GDM1 (cell line): ENCODE measurements around the gene CEBPG.

ENCODE experiments used
- DNase-seq: peaks from one replicate; lab custom pipeline; 2025; lab: John Stamatoyannopoulos, UW

Gene CEBPG

DNA sequence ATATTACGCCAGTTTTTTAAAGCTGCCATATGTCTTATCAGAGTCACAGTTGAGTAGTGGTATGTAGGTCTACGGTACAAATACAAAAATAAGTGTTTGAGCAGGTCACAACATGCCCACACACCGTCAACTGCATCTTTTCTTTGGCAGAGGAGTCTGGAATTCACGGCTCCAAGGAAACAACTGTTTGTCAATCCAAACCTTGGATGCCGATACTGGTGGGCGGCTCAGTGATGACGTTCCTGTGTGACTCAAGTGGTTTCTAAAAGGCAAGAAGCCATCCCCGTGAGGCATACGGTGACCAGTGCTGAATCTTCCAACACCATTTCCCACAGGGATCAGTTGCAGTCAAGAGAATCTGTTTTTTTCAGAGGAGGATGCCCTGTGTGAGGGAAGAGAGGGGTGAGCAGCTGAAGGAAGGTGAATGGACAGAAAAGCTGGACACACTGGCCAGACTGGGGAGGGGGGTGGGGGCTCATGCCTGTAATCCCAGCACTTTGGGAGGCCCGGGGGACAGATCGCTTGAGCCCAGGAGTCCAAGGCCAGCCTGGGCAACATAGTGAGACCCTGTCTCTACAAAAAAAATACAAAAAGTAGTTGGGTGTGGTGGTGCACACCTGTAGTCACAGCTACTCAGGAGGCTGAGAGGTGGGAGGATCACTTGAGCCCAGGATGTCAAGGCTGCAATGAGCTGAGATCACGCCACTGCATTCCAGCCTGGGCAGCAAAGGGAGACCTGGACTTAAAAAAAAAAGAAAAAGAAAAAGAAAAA lies 22.8 kb upstream of the CEBPG start:
- no peak for DNase-seq

DNA sequence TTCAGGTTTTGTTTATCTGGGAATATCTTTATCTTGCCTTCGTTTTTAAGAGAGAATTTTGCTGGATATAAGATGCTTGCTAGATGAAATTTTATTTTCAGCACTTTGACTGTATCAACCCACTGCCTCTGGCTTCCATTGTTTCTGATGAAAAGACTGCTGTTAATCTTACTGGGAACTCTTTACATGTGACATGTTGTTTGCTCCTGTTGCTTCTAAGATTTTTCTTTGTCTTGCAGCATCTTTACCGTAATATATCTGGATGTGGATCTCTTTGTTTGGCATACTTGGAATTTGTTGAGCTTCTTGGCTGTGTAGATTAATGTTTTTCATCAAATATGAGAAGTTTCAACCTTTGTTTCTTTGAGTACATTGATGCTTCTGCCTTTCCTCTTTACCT lies 18.0 kb upstream of the CEBPG start:
- no peak for DNase-seq

DNA sequence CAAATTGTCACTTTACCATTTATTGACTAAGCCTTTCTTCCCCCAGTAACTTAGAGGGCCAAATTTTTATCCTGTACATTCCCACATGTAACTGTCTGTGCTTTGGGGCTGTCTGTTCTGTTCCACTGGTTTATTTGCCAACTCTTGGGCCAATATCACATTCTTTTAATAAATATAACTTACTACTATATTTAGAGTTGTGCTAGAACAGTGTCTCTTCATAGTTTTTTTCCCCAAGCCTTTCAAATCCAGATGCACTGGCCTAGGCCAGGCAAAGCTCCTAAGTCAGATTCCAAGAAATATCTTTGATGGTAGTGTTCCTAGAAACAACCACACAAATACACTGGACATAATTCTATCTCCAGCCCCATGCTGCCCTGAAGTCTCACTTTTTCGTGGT lies 16.0 kb upstream of the CEBPG start:
- no peak for DNase-seq

DNA sequence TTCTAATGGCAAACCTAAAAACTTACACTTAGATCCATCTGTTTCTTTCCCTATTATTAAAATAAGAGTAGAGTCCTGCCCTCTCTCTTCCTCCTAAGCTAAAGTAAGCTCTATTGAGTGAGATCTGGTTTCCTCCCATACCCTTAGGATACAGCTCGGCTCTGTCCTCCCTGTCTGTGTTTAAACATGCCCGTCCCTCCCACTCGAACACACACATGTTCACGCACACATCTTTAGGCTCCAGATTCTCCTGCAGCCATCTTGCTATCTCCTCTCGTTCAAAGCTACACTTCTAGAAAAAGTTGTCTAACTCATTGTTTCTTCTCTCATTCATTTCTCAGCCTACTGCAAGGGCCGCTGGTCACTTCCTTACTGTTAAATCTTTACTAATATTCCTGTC lies 15.1 kb upstream of the CEBPG start:
- no peak for DNase-seq

DNA sequence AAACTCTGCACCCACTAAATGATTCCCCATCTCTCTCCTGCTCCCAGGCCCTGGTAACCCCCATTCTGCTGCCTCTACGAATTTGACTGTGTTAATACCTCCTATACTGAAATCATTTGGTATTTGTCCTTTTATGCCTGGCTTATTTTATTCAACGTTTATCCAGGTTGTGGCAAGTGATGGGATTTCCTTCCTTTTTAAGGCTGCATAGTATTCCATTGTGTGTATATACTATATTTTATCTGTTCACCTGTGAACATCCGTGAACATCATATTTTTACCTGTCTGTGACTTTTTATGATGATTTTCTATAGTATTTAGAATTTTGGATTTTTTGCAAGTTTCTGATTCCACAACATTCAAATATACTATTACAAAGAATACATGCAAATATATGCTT lies 13.9 kb upstream of the CEBPG start:
- no peak for DNase-seq

DNA sequence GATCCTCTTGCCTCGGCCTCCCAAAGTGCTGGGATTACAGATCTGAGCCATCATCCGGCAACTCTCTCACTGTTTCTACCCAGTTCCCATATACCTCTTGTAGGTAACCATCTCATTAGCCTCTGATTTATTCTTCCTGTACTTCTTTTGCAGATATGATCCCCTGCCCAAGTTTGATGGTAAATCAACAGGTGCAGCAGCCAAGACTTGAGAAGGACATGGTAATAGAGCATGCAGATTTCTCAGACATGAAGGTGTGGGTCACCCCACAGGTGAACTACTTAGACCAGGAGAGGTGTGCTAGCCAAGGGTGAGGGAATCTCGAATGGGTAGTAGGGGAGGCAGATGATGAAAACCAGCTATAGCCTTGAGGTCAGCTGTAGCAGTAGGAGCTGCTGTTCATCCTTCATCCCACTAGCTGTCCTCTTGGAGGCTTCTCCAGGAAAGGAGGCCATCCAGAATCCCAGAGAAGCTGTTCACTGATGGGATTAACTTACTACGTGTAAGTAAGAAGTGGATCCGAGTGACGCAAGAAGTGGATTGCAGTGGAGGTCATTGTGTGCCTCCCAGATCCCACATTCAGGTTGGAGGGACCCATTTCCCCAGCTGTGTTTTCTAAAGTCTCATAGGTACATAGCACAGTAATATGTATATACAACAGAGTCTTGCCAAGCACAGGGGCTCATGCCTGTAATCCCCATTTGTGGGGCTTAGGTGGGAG lies 10.8 kb upstream of the CEBPG start:
- DNase-seq: no peak

DNA sequence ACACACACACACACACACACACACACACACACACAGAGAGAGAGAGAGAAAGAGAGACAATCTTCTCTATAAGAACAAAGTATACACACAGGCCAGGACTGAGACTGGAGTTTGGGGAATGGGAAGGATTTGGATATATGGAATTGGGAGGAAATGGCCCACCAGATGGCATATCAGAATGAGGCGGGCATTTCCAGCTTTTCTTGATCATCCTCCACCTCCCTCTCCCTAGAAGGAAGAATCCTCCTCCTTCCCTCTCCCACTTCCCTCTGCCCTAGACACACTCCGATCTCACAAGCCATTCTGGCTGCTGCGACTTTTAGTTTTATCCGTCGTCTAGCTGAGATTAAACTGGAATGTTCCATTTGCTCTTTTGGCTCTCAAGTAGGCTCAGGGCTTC lies 10.0 kb upstream of the CEBPG start:
- DNase-seq: no peak

DNA sequence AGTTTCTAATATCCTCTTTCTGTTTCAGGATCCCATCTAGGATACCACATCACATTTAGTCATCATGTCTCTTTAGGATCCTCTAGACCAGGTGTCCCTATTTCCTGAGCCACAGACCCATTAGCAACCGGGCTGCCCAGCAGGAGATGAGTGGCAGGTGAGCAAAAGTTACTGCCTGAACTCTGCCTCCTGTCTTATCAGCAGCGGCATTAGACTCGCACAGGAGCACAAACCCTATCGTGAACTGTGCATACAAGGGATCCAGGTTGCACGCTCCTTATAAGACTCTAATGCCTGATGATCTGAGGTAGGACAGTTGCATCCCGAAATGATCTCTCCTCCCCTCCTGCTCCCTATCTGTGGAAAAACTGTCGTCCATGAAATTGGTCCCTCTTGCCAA lies 7.8 kb upstream of the CEBPG start:
- DNase-seq: no peak

DNA sequence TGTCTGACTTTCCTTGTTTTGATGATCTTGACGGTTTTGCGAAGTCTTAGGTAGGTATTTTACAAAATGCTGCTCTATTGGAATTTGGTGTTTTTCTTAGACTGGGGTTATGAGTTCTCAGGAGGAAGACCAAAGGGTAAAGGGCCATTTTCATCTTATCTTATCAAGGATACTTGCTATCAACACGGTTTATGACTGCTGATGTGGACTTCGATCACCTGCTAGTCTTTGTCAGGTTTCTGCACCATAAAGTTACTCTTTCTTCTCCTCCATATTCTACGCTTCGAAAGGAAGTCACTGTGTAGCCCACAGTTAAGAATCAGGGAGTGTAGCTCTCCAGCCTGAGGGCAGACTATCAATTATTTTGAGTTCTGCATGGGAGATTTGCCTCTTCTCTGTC lies 7.4 kb upstream of the CEBPG start:
- DNase-seq: no peak

DNA sequence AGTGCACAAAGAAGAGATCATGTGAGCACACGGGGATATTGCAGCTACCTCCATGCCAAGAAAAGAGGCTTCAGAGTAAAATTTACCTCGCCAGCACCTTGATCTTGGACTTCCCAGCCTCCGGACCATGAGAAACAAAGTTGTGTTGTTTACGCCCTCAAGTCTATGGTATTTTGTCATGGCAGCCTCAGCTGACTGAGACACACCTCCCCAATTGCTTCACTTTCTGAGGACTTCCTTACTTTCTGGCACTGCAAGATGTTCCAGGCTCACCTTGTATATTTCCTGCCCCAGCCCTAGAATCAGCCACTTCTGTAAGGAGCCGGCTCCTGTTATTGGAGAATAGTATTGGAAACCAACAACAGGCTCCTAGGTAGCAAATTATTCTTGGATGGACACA lies 6.6 kb upstream of the CEBPG start:
- DNase-seq: no peak

DNA sequence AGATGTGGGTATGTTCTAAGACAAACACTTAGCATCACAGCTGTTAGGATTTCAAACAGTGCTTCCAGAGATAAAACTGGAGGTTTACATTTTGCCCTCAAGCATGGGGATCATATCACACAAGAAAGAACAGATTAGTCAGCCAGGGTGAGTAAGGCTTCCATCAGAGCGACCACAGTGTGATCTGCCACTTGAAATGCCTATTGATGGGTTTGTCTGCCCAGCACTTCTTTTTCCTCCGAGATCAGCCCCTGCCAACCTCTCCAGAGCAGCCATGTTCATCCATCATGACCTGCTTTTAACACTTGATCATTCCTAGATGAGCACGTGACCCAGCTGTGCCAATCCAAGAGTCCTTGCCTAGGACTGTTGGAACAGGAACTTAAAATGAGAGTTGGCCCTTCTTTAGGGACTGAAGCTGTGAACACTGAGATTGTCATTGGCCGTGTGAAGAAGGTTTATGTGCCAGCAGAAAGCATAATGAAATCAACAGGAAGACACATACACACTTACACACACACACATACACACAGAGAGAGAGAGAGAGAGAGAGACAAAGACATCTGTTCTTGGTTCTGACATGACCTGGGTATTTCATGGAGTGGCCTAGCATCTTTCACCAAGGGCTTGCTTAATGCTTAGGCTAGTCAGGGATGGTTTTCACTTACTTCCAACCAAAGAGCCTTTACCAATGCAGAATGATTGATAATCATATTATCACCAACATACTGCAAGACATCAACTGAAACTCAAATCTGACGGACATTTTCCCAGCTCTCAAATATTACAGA lies 5.2 kb upstream of the CEBPG start:
- no peak for DNase-seq

DNA sequence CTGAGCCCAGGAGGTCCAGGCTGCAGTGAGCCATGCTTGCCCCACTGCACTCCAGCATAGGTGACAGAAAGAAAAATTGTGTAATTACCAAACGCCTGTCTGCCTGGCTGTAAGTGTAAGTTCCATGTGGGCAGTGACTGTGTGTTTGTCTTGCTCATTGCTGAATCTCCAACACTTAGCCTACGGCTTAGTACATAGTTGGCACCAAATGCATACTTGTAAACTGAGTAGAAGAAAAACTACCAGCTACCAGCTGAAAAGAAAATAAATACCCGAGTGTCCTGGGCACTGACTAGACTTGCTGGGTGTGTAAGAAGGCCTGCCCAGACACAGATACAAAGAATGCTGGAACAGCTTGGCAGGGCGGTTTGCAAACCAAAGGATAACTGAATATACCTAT lies 2.7 kb upstream of the CEBPG start:
- DNase-seq: no peak

DNA sequence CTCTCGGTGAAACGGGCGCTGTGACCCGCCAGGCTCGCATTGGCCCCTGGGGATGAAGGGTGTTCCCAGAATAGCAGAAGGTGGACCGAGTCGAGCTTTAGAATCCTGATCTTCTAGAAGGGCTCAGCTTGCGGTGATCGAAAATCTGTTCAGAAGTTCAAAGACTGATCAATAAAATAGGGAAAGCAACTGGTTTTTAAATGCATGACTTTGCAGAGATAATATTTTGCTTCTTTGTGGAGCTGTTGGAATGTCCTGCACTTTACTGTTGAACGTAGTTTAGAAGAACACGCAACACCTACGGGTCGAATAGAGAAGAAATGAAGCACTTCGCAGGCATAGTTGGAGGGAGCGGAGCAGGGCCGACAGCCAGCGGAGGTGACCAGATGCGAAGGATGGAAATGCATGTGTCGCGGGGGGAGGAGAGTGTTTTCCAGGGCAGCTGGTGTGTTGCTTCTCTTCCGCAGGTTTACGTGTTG lies 766 bp downstream of the CEBPG start:
- no peak for DNase-seq

DNA sequence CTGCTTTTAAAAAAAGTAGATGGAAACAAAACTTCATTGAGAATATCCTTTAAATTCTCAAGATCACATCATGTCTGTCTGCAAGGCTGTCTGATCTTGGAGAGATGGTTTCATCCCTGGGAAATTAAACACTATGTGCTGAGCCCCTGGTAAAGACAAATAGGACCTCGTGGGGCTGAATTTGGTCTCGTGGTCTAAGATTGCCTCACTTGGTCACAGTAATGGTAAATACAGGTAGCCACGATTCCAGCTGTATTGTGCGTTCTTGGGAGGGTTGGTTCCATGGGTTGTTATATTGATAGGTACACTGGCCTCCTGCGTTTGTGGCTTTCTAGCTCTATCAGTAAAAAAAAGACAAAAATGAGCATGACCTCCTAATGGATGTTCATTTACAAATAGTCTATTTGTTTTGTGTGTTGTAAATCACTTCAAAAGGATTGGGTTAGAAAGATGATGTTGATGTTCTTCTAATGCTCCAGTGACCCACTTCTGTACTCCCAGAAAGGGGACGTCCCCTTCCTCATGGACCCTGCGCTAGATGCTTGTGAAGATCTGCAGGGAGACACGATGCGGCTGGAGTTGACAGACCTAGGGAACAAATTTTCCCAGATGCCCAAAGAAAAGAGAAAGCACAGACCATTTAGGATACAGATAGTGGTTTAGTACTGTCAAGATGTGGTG lies 1.8 kb downstream of the CEBPG start:
- DNase-seq: no peak

DNA sequence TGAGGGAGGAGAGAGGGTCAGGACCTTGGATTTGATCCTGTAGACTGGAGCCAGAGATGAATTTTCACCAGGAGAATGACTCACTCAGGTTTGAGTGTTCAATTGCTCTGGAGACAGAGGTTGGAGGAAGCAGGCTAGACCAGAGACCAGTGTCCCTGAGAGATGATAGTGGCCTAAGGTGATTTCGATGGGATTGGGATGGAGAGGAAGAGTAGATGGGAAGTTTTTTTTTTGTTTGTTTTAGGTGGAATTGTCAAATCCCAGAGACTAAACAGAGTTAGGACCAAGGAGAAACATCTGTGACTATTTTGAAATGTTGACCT lies 2.3 kb downstream of the CEBPG start:
- no peak for DNase-seq

DNA sequence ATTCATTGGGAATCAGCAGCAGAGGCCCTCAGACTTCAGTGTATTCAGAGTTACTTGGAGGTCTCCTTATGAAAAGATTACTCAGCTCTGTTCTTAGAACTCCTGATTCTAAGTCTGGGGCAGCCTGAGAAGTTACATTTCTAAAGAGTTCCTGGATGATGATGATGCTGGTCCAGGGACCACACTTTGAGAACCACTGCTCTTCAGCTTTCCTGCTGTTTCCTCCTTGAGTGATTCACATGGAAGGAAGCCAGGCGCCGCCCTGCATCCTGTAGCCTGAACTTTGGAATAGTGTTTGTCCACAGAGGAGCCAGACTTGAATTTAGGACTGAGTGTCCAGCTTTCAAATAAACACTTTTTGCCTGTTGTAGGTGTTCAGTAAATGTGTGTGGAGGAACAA lies 2.9 kb downstream of the CEBPG start:
- DNase-seq: no peak

DNA sequence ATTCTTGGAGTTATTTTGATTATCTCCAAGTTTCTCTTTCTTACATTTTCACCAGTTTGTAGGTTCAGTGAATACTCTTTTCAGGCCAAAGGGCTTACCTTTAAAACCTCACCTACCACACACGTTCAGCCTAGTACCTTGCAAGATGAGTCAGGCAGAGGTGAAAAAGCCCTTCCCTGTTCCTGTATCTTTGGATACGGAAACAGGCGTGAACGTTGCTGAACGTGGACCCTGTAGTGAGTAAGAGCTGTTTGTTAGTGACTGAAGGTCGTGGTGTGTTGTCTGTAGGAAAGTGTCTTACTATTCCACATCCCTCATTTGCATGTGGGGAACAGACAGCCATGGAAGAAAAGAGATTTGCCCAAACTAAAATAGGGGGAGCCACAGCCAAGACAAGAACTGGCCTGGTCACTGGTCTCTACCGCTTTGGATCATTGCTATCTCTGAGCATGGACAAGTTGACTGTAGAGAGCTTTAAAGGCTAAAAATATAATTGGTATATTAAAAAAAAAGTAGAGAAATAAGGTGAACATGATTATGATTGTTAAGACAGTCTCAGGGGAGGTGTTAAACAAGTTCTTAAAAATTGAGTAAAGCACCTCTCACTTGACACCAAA lies 3.5 kb downstream of the CEBPG start:
- DNase-seq: no peak

DNA sequence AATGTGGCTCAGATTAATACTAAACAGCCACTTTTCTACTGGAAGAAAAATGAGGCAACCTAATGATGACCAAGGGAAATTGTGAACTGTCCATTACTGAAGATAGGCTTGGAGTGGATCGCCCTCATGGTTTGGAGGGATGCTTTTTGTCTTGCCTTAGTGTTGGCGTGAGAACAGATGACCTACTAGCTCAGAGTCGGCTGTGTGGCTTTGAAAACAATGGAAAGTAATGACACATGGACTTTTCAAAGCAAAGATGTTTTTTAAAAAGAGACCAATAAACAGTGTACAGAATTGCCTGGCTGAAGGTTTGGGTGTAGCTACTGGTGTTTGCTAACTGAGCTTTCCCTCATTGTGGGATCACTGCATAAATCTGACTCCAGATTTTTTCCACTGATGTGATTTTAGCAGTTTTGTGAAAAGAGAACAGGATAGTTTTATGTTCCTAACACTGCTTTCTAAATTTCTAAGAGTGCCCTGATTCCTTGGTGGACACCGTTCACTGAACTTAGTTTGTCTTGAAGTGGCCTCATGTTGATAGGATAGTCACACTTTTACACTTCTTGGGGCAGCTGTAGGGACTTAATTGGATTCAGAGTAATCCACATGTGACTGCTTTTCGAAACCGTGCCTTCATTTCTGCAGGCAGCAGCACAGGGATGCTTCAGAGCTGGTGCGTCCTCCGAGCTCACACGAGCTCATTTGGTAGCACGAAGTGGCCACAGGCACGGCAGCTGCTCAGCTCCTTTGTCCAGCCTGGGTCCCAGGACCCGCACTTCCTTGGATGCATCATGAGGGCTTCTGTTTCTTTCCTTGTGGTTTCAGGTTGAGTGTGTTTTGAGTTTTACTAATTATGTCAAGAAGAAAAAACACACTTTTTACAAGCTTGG lies 4.3 kb downstream of the CEBPG start:
- no peak for DNase-seq

DNA sequence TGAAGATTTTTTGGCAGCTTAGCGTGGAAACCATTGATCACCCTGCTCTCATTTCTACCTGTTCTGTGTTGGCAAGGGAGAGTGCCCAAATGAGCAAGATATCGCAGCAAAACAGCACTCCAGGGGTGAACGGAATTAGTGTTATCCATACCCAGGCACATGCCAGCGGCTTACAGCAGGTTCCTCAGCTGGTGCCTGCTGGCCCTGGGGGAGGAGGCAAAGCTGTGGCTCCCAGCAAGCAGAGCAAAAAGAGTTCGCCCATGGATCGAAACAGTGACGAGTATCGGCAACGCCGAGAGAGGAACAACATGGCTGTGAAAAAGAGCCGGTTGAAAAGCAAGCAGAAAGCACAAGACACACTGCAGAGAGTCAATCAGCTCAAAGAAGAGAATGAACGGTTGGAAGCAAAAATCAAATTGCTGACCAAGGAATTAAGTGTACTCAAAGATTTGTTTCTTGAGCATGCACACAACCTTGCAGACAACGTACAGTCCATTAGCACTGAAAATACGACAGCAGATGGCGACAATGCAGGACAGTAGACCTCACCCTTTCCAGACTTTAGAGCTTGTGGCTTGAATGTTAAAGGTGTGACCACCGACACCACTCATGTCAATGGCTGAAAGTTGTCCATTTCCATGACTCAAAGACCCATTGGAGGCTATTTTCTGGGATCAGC lies 5.8 kb downstream of the CEBPG start:
- DNase-seq: no peak

DNA sequence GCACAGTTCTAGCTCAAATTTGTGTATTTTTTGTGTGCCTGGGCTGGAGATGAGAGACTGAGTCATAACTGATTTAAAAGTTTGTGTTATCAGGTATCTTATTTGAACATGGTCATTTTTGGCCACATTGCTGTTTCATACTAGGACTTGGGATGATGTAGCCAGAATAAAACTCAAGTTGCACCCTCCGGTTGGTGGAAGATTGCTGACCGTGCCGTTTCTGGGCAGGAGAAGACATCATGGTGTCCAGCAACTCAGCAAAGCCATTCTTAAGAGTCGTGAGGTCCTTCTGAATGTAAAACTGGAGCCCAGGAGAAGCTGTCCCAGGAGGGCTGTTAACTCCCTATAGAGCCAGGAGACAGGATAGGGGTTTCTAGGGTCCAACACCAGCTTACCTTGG lies 7.6 kb downstream of the CEBPG start:
- DNase-seq: no peak
